Superior temporal gyrus (tissue), 1 donor: Measurements from ENCODE around the gene CEP72.
"Not testable (repeated sequence)": the region's sequence is repeated elsewhere in the genome, so short reads cannot be mapped to it uniquely, and the experiment has no call there.

Experiments used
- DNase-seq: peaks from one replicate; pipeline ENCODE4 v3.0.0-alpha.2; 2016; ENCODE audit errors: extremely low spot score

Gene CEP72

GRCh38 chr5:598564-598890 is 13.6 kb upstream of the CEP72 start:
- DNase-seq: no peak

- no peak for DNase-seq
These were observed 11.1 kb upstream of the CEP72 start for GRCh38 chr5:600886-601541.

GRCh38 chr5:601771-602465 is 10.2 kb upstream of the CEP72 start:
- DNase-seq: no peak

GRCh38 chr5:602466-603035 is 9.6 kb upstream of the CEP72 start:
- no peak for DNase-seq

- no peak for DNase-seq
These were observed 8.8 kb upstream of the CEP72 start for GRCh38 chr5:603081-603998.

GRCh38 chr5:604391-604831 is 7.7 kb upstream of the CEP72 start:
- DNase-seq: no peak

- not testable (repeated sequence) for DNase-seq
These were observed 7.0 kb upstream of the CEP72 start for GRCh38 chr5:605090-605489.

- DNase-seq: no peak
These were observed 6.1 kb upstream of the CEP72 start for GRCh38 chr5:606061-606460.

- no peak for DNase-seq
These were observed 5.4 kb upstream of the CEP72 start for GRCh38 chr5:606526-607399.

- no peak for DNase-seq
These were observed 4.4 kb upstream of the CEP72 start for GRCh38 chr5:607541-608428.

GRCh38 chr5:608429-609370 is 3.4 kb upstream of the CEP72 start:
- DNase-seq: no peak

GRCh38 chr5:609506-609905 is 2.6 kb upstream of the CEP72 start:
- no peak for DNase-seq

GRCh38 chr5:610011-610743 is 2.0 kb upstream of the CEP72 start:
- DNase-seq: no peak

GRCh38 chr5:610744-611730 is 1.1 kb upstream of the CEP72 start:
- DNase-seq: peak; percentile 10

GRCh38 chr5:612498-613424 is 621 bp downstream of the CEP72 start:
- no peak for DNase-seq

- DNase-seq: no peak
These were observed 4.4 kb downstream of the CEP72 start for GRCh38 chr5:616484-617039.
